Fibroblast of lung (primary cell): Measurements from ENCODE around the gene CFAP126.

Experiments used
- EZH2 ChIP-seq: IDR thresholded peaks from 2 replicates; pipeline ENCODE4 v1.5.1; 2012; ENCODE audit warnings: low read length, control low read depth, mild to moderate bottlenecking; ENCODE audit errors: missing control alignments
- TF ChIP-seq, protein P1 (sequence below), 2 donors: IDR thresholded peaks in 1 of 2; conservative IDR thresholded peaks in 1 of 2; 1 replicate in 1 of 2; 2 replicates in 1 of 2; pipeline ENCODE4 v1.5.1; 2011 to 2012; ENCODE audit warnings: low read length in 2 of 2, control low read depth in 1 of 2, inconsistent platforms in 1 of 2, low read depth in 1 of 2, mild to moderate bottlenecking in 1 of 2

DNA sequence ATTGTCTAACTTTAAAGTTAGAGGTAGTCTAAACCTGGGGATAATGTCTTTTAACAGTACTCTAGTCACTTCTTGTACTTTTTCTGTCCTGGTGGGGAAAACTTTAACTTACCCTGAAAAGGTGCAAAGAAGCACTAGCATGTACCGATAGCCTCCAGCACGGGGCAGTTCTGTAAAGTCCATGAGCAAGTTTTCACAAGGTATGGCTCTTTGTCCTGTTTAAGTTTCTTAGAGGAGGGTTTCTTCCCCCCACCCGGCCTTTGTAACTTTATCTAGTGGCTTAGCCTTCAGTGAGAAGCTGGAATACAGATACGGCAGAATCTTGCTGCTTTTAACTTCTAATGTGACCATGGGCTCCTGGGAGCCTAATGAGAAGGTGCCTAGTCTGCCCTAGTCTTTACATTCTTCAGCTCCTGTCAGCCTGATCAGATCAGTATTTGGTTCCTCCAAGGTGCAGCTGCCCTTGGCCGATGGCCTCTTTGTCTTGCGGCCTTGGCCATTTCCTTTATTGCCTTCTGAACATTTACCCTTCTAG is 39.8 kb upstream of the CFAP126 start:
- TF ChIP-seq, protein P1, sequence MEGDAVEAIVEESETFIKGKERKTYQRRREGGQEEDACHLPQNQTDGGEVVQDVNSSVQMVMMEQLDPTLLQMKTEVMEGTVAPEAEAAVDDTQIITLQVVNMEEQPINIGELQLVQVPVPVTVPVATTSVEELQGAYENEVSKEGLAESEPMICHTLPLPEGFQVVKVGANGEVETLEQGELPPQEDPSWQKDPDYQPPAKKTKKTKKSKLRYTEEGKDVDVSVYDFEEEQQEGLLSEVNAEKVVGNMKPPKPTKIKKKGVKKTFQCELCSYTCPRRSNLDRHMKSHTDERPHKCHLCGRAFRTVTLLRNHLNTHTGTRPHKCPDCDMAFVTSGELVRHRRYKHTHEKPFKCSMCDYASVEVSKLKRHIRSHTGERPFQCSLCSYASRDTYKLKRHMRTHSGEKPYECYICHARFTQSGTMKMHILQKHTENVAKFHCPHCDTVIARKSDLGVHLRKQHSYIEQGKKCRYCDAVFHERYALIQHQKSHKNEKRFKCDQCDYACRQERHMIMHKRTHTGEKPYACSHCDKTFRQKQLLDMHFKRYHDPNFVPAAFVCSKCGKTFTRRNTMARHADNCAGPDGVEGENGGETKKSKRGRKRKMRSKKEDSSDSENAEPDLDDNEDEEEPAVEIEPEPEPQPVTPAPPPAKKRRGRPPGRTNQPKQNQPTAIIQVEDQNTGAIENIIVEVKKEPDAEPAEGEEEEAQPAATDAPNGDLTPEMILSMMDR (conservative IDR thresholded peaks at IDR 0.05 in 1 of 2, IDR thresholded peaks at IDR 0.05 in 1 of 2; ENCODE audit: low read depth in 1 of 2, low read length in 2 of 2) = no peak
- no peak for TF ChIP-seq EZH2
